GM20431 (cell line): Measurements from ENCODE around the gene SEC23B.
"Not testable (repeated sequence)": the region's sequence is repeated elsewhere in the genome, so short reads cannot be mapped to it uniquely, and the experiment has no call there.

Experiments used
- in situ Hi-C: fragments of 300-500 bp; cut with MseI, MboI; formaldehyde crosslinking; loops from one replicate; pipeline ENCODE4 v1.15.0; 2020; ENCODE audit warnings: low sequenced_read_pairs; ENCODE audit not compliant: unreplicated experiment

SEC23B gene

GRCh38 chr20:18507218-18508191, at the start of gene SEC23B:
Gene SEC23B (plus strand): TSS chr20:18507940. CDS start chr20:18510836, 2,896 bp downstream.
- in situ Hi-C loops: no loop called here

- in situ Hi-C loops: no loop called here
Observed at GRCh38 chr20:18465536-18466200, 42.1 kb upstream of the SEC23B start.

GRCh38 chr20:18466574-18466893, 41.2 kb upstream of the SEC23B start:
- in situ Hi-C loops: no loop called here

DNA sequence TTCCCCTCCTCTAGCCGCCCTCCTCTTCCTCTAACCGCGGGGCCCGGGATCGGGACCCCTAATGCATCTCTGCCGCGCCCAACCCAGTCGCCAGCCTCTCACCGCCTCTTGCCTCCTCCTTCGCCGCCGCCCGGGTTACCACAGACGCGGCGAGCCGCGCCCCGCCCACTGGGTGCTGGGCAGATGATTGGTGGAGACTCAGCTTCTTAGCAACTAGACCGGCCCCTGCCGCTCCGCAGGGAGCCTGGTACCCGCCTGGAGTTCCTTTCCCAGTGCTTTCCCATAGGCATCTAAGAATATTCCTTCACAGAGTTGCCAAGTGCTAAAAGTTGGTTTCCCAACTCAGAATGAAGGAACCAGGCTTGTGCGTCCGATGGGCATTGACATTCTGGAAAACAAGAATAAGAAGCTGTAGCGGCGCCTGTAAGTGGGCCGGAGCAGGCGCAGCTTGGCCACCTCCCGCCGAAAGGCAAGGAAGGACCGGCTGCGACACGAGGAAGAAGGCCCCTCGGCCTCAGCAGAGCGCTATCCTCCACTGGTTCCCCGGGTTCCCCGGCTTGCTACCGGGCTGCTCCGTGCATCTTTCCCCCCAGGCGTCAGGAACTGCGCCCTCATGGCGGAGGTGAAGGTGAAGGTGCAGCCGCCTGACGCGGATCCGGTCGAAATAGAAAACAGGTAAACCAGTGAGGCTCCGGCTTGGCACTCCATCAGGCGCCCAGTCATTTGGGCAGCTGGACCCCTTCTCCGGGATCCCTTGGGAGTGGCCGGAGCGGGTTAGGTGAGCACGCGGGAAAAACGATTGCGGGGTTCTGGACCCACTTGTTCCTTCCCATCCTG, 40.6 kb upstream of the SEC23B start, which contains the start of the genes DZANK1 and POLR3F:
Gene DZANK1 (minus strand): TSS at position 137 of the 837 bp plus-strand sequence. CDS start 1,672 bp downstream, outside the sequence.
Gene POLR3F (plus strand): TSS at position 497 of the 837 bp plus-strand sequence. CDS start 117 bp downstream, at position 614.
- in situ Hi-C loops: no loop called here

DNA sequence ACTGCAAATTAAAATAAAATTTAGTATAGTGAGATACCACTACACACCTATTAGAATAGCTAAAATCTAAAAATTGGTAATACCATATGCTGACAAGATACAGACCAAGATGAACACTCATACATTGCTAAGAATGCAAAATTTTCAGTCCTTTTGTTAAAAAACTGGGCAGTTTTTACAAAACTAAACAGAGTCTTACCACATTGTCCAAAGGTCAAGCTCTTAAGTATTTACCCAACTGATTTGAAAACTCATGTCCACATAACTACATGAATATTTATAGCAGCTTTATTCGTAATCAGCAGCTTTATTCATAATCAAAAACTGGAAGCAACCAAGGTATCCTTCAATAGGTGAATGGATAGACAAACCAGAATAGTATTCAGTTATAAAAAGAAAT, 30.5 kb upstream of the SEC23B start:
- in situ Hi-C loops: no loop called here

GRCh38 chr20:18477821-18478220, 29.9 kb upstream of the SEC23B start:
- in situ Hi-C loops: no loop called here

GRCh38 chr20:18481596-18481995, 26.1 kb upstream of the SEC23B start:
- in situ Hi-C loops: no loop called here

DNA sequence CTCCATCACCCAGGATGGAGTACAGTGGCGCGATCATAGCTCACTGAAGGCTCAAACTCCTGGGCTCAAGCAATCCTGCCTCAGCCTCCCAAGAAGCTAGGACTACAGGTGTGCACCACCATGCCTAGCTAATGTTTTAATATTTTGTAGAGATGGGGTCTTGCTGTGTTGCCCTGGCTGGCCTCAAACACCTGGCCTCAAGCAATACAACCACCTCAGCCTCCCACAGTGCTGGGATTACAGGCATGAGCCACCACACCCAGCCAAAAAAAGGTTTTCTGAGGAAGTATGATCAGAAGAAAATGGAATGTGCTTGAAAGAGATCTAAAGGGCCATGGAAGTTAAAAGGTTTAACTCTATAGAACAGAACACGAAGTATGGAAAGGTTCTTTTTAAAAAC, 19.4 kb upstream of the SEC23B start:
- in situ Hi-C loops: no loop called here

- in situ Hi-C loops: no loop called here
Observed at GRCh38 chr20:18496042-18496441, 11.7 kb upstream of the SEC23B start.

DNA sequence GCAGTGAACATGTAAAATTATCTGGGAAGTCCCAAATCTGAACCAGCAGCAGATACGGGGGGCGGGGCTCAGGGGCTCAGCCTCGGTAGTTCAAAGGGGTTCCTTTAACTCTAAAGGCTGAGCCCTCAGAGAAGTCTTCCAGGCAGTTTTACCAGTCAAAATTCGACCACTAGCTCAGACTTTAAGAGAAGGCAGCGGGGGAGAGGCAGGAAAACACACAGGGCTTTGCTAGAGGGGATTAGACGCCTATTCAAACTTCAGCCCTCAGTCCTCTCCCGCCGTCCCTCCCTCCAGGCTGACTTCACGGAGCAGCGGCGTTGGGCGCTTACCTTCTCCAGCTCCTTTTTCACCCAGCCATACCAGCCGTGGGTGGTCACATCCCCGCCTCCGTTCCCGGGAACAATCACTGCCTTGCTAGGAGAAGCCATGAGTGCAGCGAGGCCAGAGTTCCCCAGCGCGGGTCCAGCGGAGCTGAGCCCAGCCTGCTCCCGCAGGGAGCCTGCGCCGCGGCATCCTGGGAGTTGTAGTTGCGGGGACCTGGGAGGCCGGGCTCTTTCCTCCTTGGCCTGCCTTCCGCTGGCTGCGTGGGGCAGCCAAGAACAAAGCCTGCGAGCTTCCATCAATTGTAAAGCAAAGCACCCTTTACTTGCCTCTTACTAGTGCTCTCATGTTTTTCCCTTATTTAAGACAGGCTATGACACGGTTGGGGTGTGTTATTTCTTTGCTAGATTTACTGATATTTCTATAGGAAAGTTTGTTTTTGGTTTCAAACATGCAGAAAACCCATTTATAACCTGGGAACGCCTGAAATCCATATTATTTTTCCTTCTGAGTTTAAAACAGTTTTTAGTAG, 10.8 kb upstream of the SEC23B start, which contains the start of gene RBBP9:
Gene RBBP9 (minus strand): TSS at position 486 of the 853 bp plus-strand sequence. CDS start 58 bp downstream, at position 428.
- in situ Hi-C loops: no loop called here

DNA sequence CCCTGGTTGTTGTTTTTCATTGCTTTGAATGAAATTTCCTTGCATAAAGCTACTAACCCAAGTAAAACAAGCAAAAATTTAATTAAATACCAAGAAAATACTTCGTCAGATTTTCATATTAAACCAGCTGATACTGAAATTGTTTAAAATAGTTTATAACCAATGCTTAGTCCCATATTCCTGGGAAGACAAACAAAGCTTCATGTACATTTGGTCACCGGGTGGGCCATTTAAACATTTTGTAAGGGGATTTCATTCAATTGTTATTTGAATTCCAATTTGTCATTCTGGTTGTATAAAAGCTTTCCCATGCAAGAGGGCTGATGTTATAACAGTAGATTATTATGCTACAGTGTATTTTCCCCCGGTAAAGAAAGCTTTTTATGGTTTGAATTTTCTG, 10.1 kb upstream of the SEC23B start:
- in situ Hi-C loops: no loop called here

- in situ Hi-C loops: not testable (repeated sequence)
Observed at GRCh38 chr20:18501672-18502071, 6.1 kb upstream of the SEC23B start.

DNA sequence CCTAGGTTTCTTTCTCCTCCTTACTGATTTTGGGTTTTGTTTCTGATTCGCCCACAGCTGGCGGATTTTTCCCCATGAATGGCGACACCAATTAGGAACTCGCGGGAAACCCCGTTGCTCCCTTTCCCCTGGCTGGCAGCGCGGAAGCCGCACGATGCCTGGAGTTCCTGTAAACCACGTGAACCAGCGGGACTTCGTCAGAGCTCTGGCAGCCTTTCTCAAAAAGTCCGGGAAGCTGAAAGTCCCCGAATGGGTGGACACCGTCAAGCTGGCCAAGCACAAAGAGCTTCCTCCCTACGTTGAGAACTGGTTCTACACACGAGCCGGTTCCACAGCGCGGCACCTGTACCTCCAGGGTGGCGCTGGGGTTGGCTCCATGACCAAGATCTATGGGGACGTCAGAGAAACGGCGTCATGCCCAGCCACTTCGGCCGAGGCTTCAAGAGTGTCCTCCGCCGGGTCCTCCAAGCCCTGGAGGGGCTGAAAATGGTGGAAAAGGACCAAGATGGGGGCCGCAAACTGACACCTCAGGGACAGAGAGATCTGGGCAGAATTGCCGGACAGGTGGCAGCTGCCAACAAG, 3.2 kb upstream of the SEC23B start:
- in situ Hi-C loops: no loop called here

- in situ Hi-C loops: no loop called here
Observed at GRCh38 chr20:18506744-18507143, 996 bp upstream of the SEC23B start.

- in situ Hi-C loops: no loop called here
Observed at GRCh38 chr20:18511571-18511970, 3.8 kb downstream of the SEC23B start.

GRCh38 chr20:18513208-18513607, 5.5 kb downstream of the SEC23B start:
- in situ Hi-C loops: no loop called here

DNA sequence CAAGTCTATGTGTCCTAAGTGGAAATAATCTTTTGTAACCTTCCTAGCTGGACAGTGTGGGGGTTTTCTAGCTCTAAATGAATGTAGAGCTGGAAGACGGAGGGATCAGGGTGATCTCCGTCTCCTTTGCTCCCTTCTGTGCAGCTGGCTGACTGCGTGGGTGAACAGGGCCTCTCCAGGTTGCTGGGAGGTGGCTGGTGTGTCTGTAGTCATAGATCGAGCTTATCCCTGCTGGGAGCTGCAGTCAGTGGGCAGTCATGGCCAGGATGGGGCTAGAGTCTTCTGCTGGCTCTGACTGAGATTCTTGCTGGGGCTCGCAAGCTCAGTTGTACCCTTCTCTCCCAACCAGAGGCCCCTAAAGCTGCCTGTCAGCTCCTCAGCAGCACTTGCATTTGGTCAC, 6.4 kb downstream of the SEC23B start:
- in situ Hi-C loops: no loop called here

DNA sequence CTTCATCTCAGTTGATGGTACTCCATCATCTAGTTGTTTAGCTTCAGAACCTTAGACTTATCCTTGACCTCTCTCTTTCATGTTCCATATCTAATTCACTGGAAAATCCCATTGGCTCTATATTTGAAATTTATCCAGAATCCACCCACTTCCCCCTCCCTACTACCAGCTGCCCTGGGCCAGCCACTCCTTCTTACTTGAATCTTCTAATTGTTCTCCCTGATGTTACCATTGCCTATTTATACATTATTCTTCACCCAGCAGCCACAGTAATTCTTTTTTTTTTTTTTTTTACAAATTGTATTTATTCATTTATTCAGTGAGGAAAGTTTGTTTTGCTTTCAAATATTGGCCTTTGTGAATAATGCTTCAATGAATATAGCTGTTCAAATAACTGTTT, 8.2 kb downstream of the SEC23B start:
- in situ Hi-C loops: no loop called here

DNA sequence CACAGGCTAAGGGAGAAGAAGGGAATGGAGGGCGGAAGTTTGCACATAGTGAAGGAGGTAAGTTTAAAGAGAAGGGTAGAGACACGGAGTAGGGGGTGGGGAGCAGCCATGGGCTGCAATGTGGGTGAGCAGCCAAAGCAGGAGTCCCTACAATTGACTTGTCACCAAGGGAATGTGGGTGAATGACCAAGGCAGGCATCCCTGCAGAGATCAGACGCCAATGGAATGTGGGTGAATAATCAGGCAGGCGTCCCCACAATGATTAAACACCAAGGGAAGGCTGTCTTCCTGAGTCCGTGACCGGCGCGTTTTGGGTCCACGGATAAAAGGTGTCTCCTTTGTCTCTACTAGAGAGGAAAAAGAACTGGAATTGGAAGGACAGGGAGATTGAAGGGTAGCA, 14.3 kb downstream of the SEC23B start:
- in situ Hi-C loops: not testable (repeated sequence)
